ENCODE measurements around the gene LRRC2.
"Not testable (repeated sequence)": the region's sequence is repeated elsewhere in the genome, so short reads cannot be mapped to it uniquely, and the experiment has no call there.

Gene LRRC2

DNA sequence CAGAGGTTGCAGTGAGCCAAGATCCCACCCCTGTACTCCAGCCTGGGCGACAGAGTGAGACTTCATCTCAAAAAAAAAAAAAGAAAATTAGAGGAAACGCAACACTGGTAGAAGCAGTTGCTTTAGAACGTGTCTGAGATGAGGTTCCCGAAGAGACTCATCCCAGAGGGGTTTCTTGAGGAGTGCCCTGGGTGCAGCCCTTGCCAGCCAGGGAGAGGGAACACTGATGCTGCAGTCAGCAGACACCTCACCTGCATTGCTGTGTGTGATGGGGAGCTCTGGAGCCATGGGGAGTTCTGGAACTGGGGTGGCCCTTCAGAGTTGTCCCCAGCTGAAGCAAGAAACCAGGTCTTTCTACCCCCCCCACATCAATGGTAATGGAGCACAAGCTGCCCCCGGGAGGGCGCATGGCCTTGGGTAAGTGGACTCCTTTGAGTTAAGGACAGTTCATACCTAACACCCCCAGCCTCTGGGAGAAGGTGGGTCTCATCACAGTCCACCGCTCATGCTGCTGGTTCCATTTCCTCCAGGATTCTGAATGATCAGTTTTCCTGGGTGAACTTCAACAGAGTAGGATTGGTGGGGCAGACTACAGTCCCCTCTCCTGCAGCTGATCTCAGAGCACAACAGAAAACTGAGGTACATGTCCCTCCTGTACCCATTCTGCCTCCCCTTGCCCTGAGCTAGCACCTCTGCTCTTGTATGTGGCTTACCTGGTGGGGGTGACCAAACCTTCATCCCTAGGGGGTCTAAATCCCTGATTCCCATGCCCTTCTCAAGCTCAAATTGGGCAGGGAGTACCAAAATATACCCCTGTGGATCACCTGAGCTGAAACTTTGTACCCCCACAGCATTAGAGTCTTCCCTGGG is 18.7 kb upstream of the LRRC2 start:
- no peak for DNase-seq

DNA sequence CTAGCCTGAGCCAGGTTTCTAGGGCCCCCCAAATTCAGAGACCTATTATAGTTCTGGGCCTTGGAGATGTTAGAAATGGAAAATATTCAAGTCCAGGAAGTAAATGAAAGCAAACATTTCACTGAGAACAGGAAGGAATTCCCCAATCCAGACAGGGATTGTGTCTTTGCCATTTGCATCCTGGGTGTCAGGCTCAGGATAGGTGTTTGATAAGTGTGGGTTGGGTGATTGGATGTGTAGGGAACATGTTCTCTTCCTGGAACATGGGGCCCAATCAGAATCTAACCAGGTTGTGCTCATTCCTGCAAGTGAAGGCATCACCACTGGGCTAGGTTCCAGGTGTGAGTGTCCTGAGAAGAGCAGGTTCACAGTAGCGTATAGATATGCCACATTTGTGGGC is 14.6 kb upstream of the LRRC2 start:
- DNase-seq: no peak

DNA sequence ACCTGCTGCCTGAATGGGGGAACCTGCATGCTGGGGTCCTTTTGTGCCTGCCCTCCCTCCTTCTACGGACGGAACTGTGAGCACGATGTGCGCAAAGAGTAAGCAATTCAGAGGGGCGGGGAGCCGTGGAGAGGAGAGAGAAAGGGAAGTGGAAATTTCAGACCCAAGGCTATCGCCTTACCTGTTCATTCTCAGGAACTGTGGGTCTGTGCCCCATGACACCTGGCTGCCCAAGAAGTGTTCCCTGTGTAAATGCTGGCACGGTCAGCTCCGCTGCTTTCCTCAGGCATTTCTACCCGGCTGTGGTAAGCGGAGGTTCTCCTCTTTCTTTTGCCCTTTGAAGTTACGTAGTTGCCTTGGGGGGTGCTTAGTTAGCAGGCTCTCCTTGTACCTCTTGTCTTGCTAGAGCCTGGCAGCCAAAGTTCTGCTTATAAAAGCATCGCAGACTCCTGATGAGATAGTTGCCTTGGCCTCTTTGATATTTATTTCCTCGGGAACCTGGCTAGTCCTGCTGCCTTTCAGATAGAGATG is 13.7 kb upstream of the LRRC2 start:
- no peak for DNase-seq

DNA sequence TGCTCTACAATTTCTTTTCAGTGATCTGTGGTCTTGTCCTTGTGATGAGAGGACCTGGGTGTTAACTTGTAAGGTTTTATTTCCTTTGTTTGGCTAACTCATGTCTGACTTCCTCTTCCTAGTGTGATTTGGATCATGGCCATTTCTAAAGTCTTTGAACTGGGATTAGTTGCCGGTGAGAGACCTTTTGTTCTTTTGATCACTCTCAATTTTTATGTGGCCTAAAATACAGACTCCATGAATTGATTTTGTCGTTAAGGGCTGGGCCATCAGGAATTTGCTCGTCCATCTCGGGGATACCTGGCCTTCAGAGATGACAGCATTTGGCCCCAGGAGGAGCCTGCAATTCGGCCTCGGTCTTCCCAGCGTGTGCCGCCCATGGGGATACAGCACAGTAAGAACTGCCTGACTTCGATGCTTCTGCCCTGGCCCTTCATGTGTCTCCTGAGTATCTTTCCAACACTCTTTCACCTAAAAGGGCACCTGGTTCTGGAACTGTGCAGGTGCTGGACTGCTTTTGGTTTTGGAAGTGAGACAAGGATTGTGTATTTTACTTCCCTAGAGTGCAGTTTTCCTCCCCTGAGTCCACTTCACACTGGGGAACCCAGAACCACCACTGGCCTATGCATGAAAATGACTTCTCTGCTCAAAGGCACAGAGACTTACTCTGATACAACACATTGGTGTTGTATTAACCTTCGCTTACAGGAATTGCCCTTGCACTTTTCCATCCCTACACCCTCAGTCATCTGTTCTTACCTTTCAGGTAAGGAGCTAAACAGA is 13.1 kb upstream of the LRRC2 start:
- no peak for DNase-seq

DNA sequence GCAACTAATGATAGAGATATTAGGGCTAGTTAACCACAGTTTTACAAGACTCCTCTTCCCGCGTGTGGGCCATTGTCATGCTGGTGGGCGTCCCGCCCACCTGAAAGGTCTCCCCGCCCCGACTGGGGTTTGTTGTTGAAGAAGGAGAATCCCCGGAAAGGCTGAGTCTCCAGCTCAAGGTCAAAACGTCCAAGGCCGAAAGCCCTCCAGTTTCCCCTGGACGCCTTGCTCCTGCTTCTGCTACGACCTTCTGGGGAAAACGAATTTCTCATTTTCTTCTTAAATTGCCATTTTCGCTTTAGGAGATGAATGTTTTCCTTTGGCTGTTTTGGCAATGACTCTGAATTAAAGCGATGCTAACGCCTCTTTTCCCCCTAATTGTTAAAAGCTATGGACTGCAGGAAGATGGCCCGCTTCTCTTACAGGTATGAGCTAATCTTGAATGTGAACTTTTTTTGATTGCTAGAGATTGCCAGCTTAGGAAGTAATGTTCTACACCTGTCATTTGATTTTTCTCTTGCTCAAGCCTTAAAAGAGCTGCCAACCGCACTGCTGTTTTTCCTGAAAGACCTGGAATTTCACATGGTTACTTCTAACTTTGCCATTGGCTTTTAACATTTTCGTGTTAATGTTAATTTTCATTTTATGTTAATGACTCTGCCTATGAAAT is 11.6 kb upstream of the LRRC2 start:
- DNase-seq: not testable (repeated sequence)

DNA sequence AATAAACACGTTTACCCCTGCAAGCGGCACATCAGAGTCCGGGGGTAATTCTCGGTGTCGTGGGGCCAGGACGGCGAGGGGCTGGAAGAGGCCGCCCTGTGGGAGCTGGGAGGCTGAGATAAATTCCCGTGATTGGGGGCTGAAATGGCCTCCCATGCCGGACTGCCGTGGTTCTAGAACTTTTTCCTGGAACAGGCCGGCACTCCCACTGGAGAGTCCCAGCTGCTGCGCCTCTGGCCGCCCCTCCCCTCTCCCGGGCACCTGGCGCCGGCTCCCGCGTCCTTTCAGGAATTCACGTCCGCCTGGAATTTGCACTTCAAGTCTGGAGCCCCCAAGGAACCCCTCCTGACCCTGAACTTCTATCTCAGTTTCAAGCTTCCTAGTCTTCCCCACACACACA is 10.8 kb upstream of the LRRC2 start:
- no peak for DNase-seq

DNA sequence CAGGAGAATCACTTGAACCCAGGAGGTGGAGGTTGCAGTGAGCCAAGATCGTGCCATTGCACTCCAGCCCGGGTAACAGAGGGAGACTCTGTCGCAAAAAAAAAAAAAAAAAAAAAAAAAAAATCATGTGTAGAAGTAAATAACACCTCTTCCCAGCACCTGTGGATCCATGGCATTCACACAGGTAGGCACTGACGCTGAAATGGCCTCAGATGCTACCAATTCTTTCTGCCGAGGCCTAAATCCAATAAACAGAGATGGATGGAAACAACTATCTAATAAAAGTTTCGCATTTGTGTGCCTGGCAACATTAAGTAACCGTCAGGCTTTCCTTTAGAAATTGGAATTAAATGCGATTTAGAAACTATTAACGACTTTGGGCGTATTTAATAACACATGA is 10.3 kb upstream of the LRRC2 start:
- DNase-seq: no peak

DNA sequence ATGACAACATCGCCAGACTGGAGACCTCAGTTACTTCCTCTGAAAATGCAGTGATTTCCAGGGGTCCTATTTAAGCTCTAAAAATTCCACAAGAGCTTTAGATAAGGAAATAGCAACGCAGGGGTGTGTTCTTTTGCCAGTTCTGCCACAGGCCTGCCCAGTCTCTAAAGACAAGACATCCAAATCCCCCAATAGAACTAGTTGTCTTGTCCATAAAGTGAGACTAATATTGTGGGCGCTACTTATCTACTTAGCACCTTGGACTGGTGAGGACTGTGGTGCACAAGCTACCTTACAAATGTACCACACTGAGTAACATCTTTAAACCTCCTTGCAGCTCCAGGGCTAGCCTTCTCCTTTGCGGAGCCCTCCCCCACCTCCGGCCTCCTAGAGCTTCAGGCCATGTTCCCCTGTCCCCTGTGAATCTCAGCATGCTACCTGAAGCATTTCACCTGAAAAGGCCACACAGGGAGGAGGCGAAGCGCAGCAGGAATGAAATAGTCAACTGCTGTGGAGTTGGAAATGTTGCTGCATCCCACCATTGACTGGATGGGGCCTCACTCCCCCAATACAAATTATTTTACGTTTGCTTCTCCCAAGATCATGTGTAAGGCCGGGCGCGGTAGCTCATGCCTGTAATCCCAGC is 9.6 kb upstream of the LRRC2 start:
- no peak for DNase-seq

DNA sequence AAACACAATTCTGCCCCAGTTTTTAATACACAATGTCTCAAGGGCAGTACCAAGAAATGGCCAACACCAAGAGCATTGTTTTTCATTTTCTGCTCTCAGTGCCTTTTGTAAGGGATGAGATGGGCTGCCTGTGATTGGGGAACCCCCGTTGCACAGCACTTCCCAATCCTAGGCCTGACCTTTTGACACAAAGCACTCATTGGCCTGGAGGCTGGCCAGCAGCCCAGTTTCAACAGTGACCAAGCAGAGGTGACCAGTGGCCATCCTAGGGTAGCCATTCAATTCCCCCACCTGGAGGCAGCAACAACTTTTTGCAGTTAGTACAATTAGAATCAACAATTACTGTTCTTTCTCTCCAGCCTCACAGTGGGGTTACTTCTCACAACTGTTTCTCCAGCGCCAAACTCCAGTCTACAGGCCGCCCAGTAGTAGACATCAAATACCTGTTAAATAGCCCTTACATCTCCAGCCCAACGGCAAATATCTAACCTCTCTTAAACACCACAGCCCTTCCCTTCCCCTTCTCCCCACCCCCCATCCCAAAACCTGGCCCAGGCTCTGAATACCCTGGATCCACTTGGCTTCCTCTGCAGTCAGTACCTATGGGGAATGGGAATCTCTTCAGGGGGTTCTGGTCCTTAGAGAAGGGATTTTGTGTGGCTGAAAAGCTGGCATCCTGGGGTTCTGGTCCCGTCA is 8.9 kb upstream of the LRRC2 start:
- DNase-seq: no peak

DNA sequence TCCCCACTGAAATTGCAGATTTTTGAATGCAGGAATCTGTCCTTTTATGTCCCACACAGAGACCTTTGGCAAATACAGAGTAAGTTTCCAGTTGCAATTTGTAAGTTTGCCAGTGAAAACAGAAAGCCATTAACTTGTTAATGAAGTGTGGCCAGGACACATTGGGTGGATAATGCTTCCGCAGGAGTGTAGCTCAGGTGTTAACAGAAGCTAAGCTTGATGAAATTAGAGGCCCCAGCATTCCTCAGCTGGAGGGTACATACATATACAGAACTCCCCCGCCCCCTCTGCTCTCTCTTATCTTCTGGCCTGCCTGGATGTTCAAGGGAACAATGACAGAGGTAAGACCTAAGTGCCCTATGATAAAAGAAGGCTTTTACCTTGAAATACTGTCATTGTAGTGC is 8.1 kb upstream of the LRRC2 start:
- DNase-seq: no peak

DNA sequence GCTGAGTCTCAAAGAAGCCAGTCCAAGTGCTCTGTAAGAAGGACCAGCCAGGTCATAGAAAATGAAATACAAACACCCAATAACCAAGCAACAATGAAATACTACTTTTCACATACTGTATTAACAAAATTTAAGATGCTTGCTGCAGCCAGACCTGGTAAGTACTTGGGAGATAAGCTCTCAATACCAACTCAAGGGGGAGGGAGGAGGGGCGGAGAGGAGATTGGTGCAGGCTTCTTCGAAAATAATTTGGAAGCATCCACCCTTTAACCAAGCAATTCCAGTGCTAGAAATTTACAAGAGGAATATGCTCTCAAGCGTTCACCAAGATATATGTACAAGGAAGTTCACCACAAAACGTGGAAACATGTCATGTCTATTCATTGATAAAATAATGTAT is 7.6 kb upstream of the LRRC2 start:
- no peak for DNase-seq

DNA sequence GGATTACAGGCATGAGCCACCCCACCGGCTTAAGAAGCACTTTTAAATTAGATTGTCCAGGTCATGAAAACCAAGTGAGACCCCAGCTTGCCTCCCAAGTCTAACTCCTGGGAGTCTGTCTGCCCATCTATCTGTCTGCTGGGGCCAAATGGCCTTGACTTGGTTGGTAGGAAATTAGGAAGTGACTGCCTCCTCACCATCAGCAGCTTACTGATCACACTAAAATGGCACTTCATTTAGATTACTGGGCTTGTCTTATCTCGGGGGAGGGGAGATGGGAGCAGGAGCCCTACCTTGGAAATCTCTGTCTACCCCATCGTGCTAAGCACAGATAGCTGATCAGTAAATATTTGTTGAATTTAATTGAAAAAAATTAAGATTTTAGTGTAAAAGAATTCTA is 5.6 kb upstream of the LRRC2 start:
- DNase-seq: no peak

DNA sequence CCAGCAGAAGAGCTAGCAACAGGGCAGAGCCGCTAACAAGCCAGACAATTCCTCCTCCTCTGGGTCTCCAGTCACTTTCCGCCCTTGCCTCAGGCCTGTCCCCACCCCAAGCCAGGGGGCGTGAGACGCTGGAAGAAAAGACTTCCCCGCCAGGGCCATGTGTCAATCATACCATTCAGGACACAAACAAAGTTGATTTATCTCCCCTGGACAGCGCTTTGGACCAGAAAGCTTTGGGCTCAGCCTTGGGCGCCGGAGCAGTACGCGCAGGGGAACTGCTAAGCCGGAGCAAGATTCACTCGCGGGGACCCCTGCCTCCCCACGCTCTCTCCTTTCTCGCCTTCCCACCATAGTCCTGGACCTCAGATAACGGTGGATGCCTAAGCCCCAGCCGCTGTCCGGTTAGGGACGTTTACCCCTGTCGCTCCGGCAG is 479 bp downstream of the LRRC2 start:
- DNase-seq: peak; percentile 36

DNA sequence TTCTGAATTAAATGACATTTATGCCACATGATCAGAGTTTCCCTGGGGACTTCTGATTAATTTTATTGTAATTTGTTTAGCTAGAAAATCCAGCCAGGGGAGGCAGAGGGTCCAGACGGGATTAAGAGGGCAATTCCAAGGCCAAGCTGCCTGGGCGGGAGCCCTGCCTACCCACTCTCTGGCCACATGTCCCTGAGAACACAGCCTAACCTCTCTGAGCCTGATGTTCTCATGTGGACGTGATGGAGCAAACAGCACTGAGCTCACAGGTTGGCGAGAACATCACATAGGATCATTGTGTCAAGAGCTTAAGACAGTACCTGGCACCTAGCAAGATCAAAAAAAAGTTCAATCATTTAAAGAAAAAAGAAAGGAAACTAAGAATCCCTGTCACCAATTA is 1.0 kb downstream of the LRRC2 start:
- no peak for DNase-seq

DNA sequence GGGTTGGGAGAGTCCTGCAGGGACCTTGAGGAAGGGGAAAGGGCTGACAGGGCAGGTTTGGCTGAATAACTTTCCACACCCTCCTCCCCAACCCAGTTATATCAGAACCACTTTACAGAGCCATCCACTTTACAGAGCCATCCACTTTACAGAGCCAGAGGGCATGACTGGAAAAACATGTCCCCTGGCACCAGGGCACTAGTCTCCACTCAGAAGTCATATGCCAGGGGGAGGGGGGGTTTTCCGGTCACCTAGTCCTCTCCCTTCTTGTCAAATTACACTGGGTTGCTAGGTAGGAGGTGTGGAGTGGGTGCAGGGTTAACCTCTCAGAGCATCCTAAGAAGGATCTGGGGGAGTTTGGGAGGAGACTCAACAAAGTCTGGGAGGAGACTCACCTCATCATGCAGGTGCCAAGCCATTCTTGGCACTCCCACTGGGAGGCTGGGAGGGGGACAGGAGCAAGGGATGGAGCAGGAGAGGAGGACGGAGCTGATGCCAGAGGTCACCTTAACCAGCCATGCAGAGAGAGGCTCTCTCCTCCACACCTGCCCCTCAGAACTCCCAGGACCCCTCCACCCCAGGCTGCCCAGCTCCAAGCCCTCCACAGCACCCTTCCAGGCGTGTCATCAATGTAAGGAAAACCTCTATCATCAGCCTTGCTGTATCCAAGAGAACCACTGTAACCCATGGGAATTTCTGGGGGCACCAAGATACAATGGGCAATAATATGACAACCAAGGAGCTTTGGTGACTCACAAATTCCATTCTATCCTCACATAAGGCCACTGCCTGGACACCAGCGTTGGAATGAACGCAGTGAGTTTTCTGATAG is 1.7 kb downstream of the LRRC2 start:
- DNase-seq: peak; percentile 84

DNA sequence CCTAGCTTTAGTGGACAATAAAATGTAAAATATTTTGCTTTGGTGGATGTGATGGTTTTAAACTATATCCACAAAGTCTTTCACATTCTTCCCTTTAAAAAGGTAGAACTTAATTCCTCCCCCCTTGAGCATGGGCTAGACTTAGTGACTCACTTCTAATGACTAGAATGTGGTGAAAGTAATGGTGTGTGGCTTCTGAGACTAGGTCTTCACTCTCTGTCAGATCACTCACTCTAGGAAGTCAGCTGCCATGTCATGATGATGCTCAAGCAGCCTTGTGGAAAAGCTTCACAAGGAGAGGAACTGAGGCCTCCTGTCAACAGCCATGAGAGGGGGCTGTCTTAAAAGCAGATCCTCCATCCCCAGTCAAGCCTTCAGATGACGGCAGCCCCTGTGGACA is 4.2 kb downstream of the LRRC2 start:
- DNase-seq: peak; percentile 30

DNA sequence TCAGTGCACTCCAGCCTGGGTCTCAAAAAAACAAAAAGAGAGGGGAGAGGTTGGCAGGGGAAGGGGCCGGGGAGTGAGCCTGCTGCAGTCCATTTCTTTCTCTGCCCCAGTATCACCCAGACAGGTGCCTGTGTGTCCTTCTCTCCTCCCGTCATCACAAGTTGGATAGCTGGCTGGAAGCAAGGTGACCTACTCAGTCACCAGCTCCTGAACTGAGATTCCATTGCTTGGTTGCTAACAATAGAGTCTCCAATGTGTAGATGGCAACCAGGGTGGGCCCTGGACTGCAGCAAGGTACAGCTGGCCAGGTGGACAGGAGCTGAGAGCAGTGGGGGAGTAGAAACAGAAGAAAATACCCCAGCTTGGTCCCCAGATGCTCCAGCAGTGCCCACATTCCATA is 4.6 kb downstream of the LRRC2 start:
- no peak for DNase-seq

DNA sequence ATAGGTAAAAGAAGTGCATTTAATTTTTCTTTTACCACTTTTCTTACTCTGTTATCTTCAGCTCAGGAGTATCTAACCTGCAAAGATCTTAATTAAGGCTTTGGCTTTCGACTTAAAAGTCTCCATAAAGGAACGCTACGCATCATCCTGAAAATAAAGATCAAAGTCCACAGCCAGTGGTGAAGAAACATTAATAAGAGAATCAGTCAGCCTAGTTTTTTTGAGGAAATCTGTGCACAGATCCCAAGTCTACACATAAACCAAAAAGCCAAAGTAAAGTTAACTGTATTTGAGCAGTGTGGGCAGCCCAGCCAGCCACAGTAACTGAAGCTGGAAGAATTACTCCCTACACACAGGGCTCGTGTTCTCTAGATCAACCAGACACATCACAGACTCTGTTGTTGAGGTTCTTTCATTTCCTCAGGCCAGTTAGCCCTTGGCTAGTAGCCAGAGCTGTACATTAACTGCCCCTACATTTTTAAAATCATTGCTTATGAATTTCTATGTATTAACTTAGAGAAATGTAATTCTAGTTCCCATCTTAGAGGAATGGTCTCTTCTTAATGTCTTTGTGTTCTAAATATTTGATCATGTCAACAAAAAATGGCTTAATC is 6.9 kb downstream of the LRRC2 start:
- DNase-seq: peak; percentile 27

DNA sequence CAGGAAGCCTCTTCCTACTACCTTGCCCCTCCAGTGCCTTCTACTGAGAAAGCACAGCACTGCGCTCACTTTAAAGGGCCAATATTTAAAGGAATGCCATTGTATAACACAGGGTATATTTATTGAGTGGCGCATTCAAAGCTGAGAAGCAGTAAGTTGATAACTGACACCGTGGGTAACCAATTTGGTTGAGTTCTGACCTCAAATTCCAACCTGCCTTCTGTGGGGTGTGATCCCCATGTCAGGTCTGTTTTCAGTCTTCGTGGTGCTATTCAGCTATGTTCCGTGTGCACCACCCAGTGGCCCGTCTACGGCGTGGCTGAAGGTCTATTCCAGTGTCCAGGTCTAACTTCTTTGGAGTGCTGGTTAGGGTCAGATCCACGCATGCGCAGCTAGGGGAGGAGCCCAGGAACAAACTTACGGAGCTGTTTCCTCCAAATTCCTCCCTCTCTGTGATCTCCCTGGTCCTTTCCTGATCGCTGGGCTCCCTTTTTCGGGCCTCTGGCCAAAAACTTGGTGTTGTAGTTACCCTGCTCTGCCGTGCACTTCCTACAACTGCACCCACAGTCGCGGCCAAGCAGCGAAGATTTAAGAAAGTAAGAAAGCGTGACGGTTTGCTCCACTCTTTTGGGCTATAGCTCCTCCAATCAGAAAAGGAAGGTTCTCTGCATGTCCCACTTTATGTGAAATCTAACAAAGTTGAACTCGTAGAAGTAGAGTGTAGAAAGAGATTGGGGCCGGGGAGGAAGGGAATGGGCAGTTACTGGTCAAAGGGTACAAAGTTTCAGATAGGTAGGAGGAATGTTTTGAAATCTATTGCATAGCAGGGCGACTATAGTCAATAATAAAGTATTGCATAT is 7.7 kb downstream of the LRRC2 start:
- peak; percentile 82 for DNase-seq

DNA sequence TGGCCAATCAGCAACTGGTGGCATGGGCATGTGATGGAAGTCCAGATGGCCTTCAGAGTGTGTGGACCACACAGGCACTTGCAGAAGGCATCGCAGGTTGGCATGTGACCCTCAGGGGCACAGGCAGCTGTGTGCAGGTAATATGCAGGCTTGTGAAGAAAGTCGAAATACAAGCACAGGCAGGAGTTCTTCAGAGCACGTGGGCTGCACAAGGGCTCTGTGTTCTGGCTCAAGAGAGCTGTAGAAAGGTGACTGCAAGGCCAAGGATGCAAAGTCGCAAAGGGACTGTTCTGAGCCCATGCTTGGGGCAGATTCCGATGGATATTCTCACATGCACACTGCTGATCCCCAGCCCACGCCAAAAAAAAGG is 8.3 kb downstream of the LRRC2 start:
- DNase-seq: no peak

Measured in fibroblast of skin of back (primary cell).